Ishikawa (cell line): ENCODE results near the gene DIAPH2.

Experiments used
- CEBPB ChIP-seq: IDR thresholded peaks from 2 replicates; pipeline ENCODE4 v1.6.1; 2012
- CREB1 ChIP-seq: IDR thresholded peaks from 2 replicates; pipeline ENCODE4 v1.6.1; 2012; ENCODE audit warnings: low read depth
- EGR1 ChIP-seq: IDR thresholded peaks from 2 replicates; pipeline ENCODE4 v1.6.1; 2012
- EP300 ChIP-seq: IDR thresholded peaks from 2 replicates; pipeline ENCODE4 v1.6.1; 2012; ENCODE audit warnings: borderline replicate concordance
- FOXM1 ChIP-seq: IDR thresholded peaks from 2 replicates; pipeline ENCODE4 v1.6.1; 2012; ENCODE audit warnings: low read depth, borderline replicate concordance
- NFIC ChIP-seq: IDR thresholded peaks from 2 replicates; pipeline ENCODE4 v1.6.1; 2012
- RAD21 ChIP-seq: IDR thresholded peaks from 2 replicates; pipeline ENCODE4 v1.6.1; 2012; ENCODE audit warnings: low read depth
- TAF1 ChIP-seq: IDR thresholded peaks from 2 replicates; pipeline ENCODE4 v1.6.1; 2012; ENCODE audit warnings: low read depth, mild to moderate bottlenecking
- TCF12 ChIP-seq: IDR thresholded peaks from 2 replicates; pipeline ENCODE4 v1.6.1; 2012; ENCODE audit warnings: low read depth
- TEAD4 ChIP-seq: IDR thresholded peaks from 2 replicates; pipeline ENCODE4 v1.6.1; 2012
- YY1 ChIP-seq: IDR thresholded peaks from 2 replicates; pipeline ENCODE4 v1.6.1; 2012; ENCODE audit warnings: low read depth
- ZBTB7A ChIP-seq: IDR thresholded peaks from 2 replicates; pipeline ENCODE4 v1.6.1; 2012; ENCODE audit warnings: low read depth
- TF ChIP-seq, protein P1 (sequence below): IDR thresholded peaks from 2 replicates; pipeline ENCODE4 v1.6.1; 2012; ENCODE audit warnings: low read depth, mild to moderate bottlenecking
- TF ChIP-seq, protein P2 (sequence below): IDR thresholded peaks from 2 replicates; pipeline ENCODE4 v1.6.1; 2012
- TF ChIP-seq, protein P3 (sequence below): IDR thresholded peaks from 2 replicates; pipeline ENCODE4 v1.6.1; 2012

Gene DIAPH2

DNA sequence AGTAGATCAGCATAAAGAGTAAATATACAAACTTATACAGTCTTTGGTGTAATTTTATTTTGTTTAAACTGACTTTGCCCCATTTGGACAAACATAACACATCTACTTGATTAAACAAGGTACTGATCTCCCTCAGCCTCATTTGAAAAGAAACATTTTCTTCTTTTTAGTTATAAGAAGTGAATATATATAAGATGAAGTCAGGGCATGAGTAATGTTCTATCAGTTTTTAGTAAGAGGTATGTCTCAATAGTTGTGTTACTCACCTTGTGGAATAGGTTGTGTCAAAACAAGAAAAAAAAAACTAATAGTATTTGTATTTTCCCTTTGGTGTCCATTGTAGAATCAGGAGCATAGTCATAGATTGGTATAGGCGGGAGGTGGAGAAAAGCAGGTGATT, 526.4 kb downstream of the DIAPH2 start:
- TF ChIP-seq TCF12 (no peak), EGR1 (no peak), RAD21 (no peak), TEAD4 (no peak), CEBPB (no peak), YY1 (no peak), NFIC (no peak), FOXM1 (no peak), ZBTB7A (no peak)
- TF ChIP-seq, protein P1, sequence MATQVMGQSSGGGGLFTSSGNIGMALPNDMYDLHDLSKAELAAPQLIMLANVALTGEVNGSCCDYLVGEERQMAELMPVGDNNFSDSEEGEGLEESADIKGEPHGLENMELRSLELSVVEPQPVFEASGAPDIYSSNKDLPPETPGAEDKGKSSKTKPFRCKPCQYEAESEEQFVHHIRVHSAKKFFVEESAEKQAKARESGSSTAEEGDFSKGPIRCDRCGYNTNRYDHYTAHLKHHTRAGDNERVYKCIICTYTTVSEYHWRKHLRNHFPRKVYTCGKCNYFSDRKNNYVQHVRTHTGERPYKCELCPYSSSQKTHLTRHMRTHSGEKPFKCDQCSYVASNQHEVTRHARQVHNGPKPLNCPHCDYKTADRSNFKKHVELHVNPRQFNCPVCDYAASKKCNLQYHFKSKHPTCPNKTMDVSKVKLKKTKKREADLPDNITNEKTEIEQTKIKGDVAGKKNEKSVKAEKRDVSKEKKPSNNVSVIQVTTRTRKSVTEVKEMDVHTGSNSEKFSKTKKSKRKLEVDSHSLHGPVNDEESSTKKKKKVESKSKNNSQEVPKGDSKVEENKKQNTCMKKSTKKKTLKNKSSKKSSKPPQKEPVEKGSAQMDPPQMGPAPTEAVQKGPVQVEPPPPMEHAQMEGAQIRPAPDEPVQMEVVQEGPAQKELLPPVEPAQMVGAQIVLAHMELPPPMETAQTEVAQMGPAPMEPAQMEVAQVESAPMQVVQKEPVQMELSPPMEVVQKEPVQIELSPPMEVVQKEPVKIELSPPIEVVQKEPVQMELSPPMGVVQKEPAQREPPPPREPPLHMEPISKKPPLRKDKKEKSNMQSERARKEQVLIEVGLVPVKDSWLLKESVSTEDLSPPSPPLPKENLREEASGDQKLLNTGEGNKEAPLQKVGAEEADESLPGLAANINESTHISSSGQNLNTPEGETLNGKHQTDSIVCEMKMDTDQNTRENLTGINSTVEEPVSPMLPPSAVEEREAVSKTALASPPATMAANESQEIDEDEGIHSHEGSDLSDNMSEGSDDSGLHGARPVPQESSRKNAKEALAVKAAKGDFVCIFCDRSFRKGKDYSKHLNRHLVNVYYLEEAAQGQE, result no peak
- TF ChIP-seq, protein P2, sequence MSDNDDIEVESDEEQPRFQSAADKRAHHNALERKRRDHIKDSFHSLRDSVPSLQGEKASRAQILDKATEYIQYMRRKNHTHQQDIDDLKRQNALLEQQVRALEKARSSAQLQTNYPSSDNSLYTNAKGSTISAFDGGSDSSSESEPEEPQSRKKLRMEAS, result no peak
- TF ChIP-seq, protein P3, sequence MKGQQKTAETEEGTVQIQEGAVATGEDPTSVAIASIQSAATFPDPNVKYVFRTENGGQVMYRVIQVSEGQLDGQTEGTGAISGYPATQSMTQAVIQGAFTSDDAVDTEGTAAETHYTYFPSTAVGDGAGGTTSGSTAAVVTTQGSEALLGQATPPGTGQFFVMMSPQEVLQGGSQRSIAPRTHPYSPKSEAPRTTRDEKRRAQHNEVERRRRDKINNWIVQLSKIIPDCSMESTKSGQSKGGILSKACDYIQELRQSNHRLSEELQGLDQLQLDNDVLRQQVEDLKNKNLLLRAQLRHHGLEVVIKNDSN, result no peak

DNA sequence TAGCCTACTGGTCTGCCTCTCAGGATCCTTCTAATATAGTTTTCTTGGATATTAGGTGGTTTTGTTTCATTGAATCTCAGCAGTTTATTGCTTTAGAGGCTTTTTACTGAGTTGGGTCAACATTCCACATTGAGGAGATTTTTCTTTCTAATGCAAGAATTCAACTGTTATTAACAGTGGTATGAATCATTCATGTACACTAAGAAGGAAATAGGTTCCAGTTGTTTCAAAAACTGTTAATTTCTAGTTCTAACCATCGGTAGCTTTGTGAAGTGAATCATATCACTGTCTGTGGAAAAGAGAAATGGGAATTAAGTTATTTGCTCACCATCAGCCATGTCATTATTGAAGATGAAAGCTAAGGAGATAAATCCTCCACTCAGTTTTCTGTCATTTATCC, 530.5 kb downstream of the DIAPH2 start:
- TF ChIP-seq EP300 (no peak), ZBTB7A (no peak), FOXM1 (no peak), RAD21 (no peak), NFIC (no peak), TEAD4 (no peak), EGR1 (no peak), TCF12 (no peak), CEBPB (no peak), CREB1 (no peak), YY1 (no peak), TAF1 (no peak)
- TF ChIP-seq, protein P1, result no peak
- TF ChIP-seq, protein P3, result no peak
- TF ChIP-seq, protein P2, result no peak

DNA sequence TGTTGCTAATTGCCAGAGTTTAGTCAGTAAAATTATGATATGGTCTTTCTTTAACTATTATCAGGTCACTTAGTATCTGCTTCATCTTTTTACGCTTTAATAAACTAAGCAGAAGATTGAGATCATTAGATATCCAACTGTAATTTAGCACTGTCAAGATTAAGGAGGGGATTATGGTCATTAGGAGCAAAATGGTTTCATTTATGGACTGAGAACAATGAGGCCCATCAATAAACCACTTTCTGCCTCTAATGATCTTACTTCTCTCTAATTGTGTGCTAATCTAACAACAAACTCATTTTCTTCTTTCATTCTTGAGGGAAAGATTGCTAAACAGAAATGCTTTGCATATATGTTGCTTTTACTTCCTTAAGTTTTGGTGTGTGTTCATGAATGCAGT, 539.5 kb downstream of the DIAPH2 start:
- no peak for TF ChIP-seq TCF12
- TF ChIP-seq EP300, result no peak
- no peak for TF ChIP-seq TAF1
- no peak for TF ChIP-seq FOXM1
- no peak for TF ChIP-seq RAD21
- TF ChIP-seq YY1, result no peak
- TF ChIP-seq, protein P3, result no peak
- TF ChIP-seq, protein P1, result no peak
- TF ChIP-seq CEBPB, result no peak
- no peak for TF ChIP-seq EGR1
- TF ChIP-seq TEAD4, result no peak
- no peak for TF ChIP-seq CREB1
- no peak for TF ChIP-seq NFIC
- TF ChIP-seq, protein P2, result no peak
- no peak for TF ChIP-seq ZBTB7A

DNA sequence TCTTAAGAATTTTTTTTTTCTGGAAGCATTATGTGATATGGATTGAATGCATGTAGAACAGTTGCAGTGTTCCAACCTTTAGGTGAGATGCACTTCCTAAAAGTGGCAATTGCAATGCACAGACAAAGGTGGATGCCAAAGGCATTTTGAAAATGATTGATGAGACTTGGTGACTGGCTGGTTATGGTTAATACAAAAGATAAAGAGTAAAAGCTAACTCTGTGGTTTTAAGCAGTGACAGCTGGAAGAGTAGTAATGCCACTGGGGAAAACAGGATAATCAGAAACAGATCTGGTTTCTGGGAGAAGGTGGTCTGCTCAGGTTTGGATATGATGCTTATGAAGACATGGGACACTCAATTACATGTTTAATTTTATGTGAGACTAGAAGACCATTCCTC, 544.7 kb downstream of the DIAPH2 start:
- TF ChIP-seq, protein P3, result no peak
- TF ChIP-seq TEAD4 (no peak), CREB1 (no peak)
